Body of pancreas (tissue), 4 donors: ENCODE data around the gene TRIB2. TPM values are rescaled to one million over a fixed set of nuclear protein-coding genes. Genes with fewer than 3 reads are reported as not detected.

ENCODE experiments used
- ATAC-seq: fragments of 150-250 bp; one replicate; pipeline ENCODE4 v1.9.1; 2016
- DNase-seq, 4 donors: peaks; one replicate each; pipeline ENCODE4 v3.0.0-alpha.2; 2019
- H3K27ac ChIP-seq, 4 donors: fragments of 200-600 bp; sonication (generic); 1 replicate in 3 of 4; 2 replicates in 1 of 4; pipeline versions ENCODE4 v1.5.1 to v1.6.1; 2016 to 2019; ENCODE audit warnings: mild to moderate bottlenecking in 1 of 4, mixed read lengths in 1 of 4, moderate library complexity in 1 of 4
- H3K27me3 ChIP-seq, 2 donors: fragments of 200-600 bp; sonication (generic); one replicate each; pipeline ENCODE4 v1.6.0; 2016; ENCODE audit warnings: mild to moderate bottlenecking in 1 of 2
- H3K36me3 ChIP-seq, 2 donors: fragments of 200-600 bp; sonication (generic); replicated peaks in 1 of 2; 2 replicates each; pipeline ENCODE4 v1.5.1; 2016; ENCODE audit warnings: low read depth in 2 of 2; ENCODE audit not compliant: insufficient read depth in 1 of 2
- H3K4me1 ChIP-seq: fragments of 200-600 bp; sonication (generic); one replicate; pipeline ENCODE4 v1.6.0; 2016
- H3K4me3 ChIP-seq, 2 donors: fragments of 200-600 bp; sonication (generic); 1 replicate in 1 of 2; 2 replicates in 1 of 2; pipeline ENCODE4 v1.5.1; 2016 to 2019
- H3K9me3 ChIP-seq, 3 donors: fragments of 200-600 bp; sonication (generic); 1 replicate in 2 of 3; 2 replicates in 1 of 3; pipeline ENCODE4 v1.5.1; 2016
- CTCF ChIP-seq, 7 experiments: fragments of 450-650 bp in 4 of 7; fragments of 200-600 bp in 3 of 7; sonication (generic) in 3 of 7; IDR thresholded peaks; one replicate each; pipeline ENCODE4 v1.5.1; 2016 to 2019; ENCODE audit warnings: antibody characterized with exemption in 7 of 7
- POLR2A ChIP-seq, 3 donors: fragments of 450-650 bp; IDR thresholded peaks; one replicate each; pipeline ENCODE4 v1.6.1; 2016; ENCODE audit warnings: antibody characterized with exemption in 3 of 3, mild to moderate bottlenecking in 2 of 3
- WGBS, 2 donors: methylation state at CpG; one replicate each; pipeline ENCODE4 v1.1.5; 2017; 5-methylcytosine and 5-hydroxymethylcytosine counted together
- intact Hi-C: fragments of 100-400 bp; cut with DNase I; formaldehyde crosslinking; loops from one replicate; pipeline ENCODE4 v1.15.1; 2023
- total RNA-seq, 2 donors: library from RNA; depleted of rRNA; stranded (reverse); fragments of >200 nt; gene quantifications; one replicate each; pipeline ENCODE4 v1.1.0, GENCODE V29; 2016

TRIB2 gene
- total RNA-seq, 2 donors from 2014 or later = 49.3 to 99.2 TPM

DNA sequence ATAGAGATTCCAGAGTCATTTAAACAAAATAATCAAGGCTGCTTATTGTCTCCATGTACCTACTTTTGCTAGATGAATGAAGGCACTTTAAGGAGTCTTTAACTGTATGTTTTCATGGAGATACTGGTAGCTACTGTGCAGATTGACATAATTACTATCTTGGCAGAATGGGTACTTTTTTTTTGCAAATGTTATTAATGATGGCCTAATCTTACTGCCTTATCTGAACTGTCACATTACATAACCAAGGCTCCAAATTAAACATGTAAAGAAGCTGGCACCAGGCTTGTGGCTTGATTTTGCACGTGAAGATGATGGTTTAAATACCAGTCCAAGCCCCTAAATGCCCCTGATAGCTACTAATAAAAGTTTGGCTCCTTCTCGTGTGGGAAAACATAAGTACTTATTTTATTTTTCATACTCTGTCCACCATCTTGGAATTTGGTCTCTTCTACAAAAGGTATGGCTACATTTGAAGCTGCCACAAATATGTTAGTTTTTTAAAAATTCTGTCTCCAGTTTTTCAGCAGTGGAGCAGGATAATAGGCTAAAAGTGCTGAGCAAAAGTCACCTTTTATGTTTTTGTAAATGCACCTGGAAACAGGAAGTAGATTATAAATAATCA lies 4.1 kb downstream of the TRIB2 start:
- Histone ChIP-seq H3K4me1 (peaks cover 25% of the 10 kb centered on the region), H3K27me3 (no peaks in the 10 kb centered on the region), H3K4me3 (no peak overlapping the region), H3K27ac (no peak overlapping the region), H3K36me3 (no peaks in the 10 kb centered on the region), H3K9me3 (no peaks in the 10 kb centered on the region)
- TF ChIP-seq CTCF (IDR thresholded peaks at IDR 0.05) (no peak), POLR2A (IDR thresholded peaks at IDR 0.05) (no peak)
- 23 to 24% methylated on average over 2 of the region's 2 CpGs for WGBS, 2 donors
- intact Hi-C loops = no loop called here
- no peak for ATAC-seq
- no peak for DNase-seq

- no peak for ATAC-seq
- intact Hi-C loops = no loop called here
- peaks cover 21% of the 10 kb centered on the region for H3K4me1 ChIP-seq
- no peak overlapping the region for H3K27ac ChIP-seq
- no peaks in the 10 kb centered on the region for H3K27me3 ChIP-seq
- no peaks in the 10 kb centered on the region for H3K36me3 ChIP-seq
- H3K9me3 ChIP-seq = no peaks in the 10 kb centered on the region
- DNase-seq = no peak
- WGBS, 2 donors = 87% methylated on average over 14 of the region's 14 CpGs
- TF ChIP-seq CTCF (IDR thresholded peaks at IDR 0.05) = no peak
- TF ChIP-seq POLR2A (IDR thresholded peaks at IDR 0.05) = no peak
- H3K4me3 ChIP-seq = no peak overlapping the region
Observed at GRCh38 chr2:12721566-12722446, 5.1 kb downstream of the TRIB2 start.

DNA sequence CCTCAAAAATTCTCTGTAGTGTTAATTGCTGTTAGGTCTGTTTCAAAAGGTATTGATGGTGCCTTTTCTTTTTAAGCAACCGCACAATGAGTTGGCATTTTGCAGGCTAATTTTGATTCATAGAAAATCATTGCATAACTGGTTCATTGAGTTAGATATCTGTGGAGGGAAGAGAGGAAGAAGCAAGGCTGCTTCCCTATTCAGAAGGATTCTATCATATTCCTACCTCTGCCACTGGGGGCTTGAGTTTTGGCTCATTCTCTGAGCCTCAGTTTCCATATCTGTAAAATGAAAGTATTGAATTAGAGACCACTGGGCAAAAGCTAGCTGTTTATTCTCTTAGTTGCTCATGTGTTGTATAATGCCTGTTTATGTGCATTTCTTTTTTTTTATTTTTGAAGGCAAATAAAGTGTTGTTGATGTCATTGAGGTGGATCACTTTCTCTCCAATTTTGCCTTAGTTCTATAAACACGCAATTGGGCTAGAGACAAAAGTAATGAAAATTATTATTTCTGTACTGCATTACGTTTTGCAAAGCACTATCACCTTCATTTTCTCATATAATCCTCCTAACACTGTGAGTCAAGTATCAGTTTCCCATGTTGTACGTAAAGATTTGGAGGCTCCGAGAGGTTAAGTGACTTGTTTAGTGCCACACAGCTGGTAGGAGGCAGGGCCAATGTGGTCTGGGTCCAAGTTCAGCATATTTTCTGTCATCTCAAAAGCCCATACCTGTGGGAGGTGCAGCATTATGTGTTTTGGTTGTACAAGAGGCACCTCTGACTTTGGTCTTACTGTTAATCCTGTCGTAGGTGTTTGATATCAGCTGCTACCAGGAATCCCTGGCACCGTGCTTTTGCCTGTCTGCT lies 5.9 kb downstream of the TRIB2 start:
- Histone ChIP-seq H3K36me3 (no peaks in the 10 kb centered on the region), H3K4me3 (no peak overlapping the region), H3K27ac (no peak overlapping the region), H3K9me3 (no peaks in the 10 kb centered on the region), H3K27me3 (no peaks in the 10 kb centered on the region), H3K4me1 (peaks cover 21% of the 10 kb centered on the region)
- DNase-seq = no peak
- 89 to 91% methylated on average over 7 of the region's 7 CpGs for WGBS, 2 donors
- ATAC-seq = no peak
- TF ChIP-seq POLR2A (IDR thresholded peaks at IDR 0.05) = no peak
- no peak for TF ChIP-seq CTCF (IDR thresholded peaks at IDR 0.05)
- intact Hi-C loops = no loop called here

DNA sequence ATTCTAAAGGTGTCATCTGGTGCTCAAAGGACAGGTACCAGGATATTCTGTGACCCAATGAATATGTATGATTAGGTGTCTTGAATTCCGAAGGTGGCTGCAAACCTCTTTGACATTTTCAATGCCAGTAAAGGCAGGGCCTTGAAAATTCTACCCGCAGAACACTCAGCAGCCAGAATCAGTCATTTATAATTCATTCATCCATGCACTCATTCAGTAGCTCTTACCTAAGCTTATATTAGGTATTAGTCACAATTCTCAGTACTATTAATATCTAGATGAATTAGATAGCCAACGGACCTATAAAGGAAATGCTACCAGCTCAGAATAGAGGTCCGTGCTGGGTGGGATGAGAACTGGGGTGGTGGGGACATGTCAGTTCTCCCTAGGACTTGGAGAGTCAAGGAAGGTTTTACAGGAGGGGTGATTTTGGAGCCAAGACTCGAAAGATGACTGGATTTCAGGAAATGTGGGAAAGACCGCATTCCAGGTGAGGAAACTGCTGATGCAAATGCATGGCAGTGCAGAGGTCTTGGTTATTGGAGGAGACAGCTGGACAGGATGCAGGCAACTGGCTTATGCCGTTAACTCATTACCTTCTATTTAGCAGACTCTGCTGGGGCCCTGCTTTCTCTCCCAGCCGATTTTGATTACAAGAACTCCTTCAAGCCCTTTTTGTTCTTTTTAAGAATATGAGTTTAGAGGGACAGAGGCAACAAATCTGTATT lies 7.2 kb downstream of the TRIB2 start:
- DNase-seq = no peak
- Histone ChIP-seq H3K4me3 (no peak overlapping the region), H3K27me3 (no peaks in the 10 kb centered on the region), H3K4me1 (peaks cover 15% of the 10 kb centered on the region), H3K9me3 (no peaks in the 10 kb centered on the region), H3K27ac (no peak overlapping the region), H3K36me3 (no peaks in the 10 kb centered on the region)
- intact Hi-C loops = no loop called here
- WGBS, 2 donors = 78 to 86% methylated on average over 8 of the region's 8 CpGs
- no peak for TF ChIP-seq CTCF (IDR thresholded peaks at IDR 0.05)
- no peak for TF ChIP-seq POLR2A (IDR thresholded peaks at IDR 0.05)
- ATAC-seq = no peak
